22Rv1 (cell line): Measurements from ENCODE around the gene SCN4B.

Experiments
- H3K27ac ChIP-seq: fragments of 450-650 bp; 2 replicates; pipeline ENCODE4 v1.5.1; 2017
- ZFX ChIP-seq: fragments of 450-650 bp; IDR thresholded peaks from 2 replicates; pipeline ENCODE4 v1.6.1; 2017; ENCODE audit warnings: antibody characterized with exemption, borderline replicate concordance
- TF ChIP-seq, protein P1 (sequence below): fragments of 450-650 bp; IDR thresholded peaks from 2 replicates; pipeline ENCODE4 v1.5.1; 2017; ENCODE audit warnings: mild to moderate bottlenecking

The SCN4B gene

GRCh38 chr11:118152552-118153471 is at the start of gene SCN4B:
Gene SCN4B (minus strand): TSS chr11:118152823. CDS start chr11:118152673, 150 bp downstream.
- TF ChIP-seq, protein P1, sequence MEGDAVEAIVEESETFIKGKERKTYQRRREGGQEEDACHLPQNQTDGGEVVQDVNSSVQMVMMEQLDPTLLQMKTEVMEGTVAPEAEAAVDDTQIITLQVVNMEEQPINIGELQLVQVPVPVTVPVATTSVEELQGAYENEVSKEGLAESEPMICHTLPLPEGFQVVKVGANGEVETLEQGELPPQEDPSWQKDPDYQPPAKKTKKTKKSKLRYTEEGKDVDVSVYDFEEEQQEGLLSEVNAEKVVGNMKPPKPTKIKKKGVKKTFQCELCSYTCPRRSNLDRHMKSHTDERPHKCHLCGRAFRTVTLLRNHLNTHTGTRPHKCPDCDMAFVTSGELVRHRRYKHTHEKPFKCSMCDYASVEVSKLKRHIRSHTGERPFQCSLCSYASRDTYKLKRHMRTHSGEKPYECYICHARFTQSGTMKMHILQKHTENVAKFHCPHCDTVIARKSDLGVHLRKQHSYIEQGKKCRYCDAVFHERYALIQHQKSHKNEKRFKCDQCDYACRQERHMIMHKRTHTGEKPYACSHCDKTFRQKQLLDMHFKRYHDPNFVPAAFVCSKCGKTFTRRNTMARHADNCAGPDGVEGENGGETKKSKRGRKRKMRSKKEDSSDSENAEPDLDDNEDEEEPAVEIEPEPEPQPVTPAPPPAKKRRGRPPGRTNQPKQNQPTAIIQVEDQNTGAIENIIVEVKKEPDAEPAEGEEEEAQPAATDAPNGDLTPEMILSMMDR, result 0 out of 2 replicates have a peak, but pooled peaks have one; percentile 4
- TF ChIP-seq ZFX, result no peak
- H3K27ac ChIP-seq, result no peak within 1 kb of the TSS

GRCh38 chr11:118201966-118202365 is 49.3 kb upstream of the SCN4B start:
- H3K27ac ChIP-seq, result no peak overlapping the region
- TF ChIP-seq, protein P1, result no peak
- no peak for TF ChIP-seq ZFX

- no peak for TF ChIP-seq ZFX
- no peak overlapping the region for H3K27ac ChIP-seq
These were observed 48.5 kb upstream of the SCN4B start for GRCh38 chr11:118200901-118201680.

GRCh38 chr11:118200497-118200896 is 47.9 kb upstream of the SCN4B start:
- H3K27ac ChIP-seq, result no peak overlapping the region

DNA sequence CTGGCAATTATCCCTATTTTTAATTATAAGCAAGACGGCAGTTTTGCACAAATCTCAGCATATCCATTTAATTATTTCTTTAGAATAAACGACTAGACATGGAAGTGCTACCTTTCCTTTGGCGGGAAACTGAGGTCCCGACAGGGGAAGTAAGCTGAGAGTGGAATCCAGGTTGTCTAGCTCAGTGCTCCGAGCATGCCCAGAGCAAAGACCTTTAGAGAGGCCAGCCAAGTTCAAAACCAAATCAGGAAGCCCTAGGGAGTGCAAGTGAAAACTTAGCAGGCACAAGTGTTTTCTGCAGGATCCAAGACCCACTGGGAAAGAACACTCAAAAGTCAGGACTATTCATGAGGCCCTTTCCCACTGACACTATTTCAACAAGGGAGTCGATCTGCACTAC is 46.5 kb upstream of the SCN4B start:
- H3K27ac ChIP-seq, result no peak overlapping the region
- TF ChIP-seq, protein P1, result no peak
- TF ChIP-seq ZFX, result no peak

More at GRCh38 chr11:118200497-118200896, 47.9 kb upstream of the SCN4B start:
- TF ChIP-seq, protein P1, result no peak
- no peak for TF ChIP-seq ZFX

- TF ChIP-seq ZFX, result no peak
- TF ChIP-seq, protein P1, result peak; percentile 91
- no peak overlapping the region for H3K27ac ChIP-seq
These were observed 45.7 kb upstream of the SCN4B start for GRCh38 chr11:118198370-118198769.

DNA sequence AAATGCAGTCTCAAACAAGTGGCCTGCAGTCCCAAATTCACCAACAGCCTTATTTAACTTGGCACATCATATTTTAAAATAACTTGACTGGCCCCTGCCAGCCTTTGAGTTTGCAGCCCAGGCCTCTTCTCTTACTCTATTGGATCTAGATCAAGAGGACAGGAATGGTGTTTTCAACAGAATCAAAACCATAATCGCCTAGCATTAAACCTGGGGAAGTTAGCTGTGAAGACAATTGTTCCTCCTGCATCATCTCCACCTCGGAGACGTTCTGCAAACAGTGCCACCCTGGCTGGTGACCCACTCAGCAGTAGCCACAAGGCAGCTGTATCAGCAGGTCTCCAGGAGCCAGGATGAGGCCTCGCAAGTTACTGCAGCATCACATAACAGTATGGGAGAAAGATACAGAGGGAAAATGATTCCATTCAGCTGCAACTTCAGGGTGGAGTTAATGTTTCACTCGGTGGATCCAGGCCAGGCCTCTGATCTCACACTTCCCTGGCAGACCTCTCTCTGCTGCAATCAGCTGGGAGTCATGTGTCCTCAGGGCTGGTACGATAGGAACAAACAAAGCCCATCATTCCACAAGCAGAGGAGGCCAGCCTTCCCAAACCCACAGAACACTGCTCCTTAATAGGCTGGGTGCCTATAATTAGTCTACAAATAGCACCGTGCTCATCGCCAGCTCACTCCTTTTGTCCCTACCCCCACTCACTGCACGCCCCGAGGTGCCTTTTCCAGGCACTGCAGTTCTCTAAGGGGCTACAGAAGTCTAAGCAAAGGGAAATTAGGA is 42.4 kb upstream of the SCN4B start:
- peak overlapping the region; percentile 63 for H3K27ac ChIP-seq
- TF ChIP-seq, protein P1, result no peak
- no peak for TF ChIP-seq ZFX
